SU-DHL-6 (cell line): Measurements from ENCODE around the gene PDCD6IP.
"Not testable (repeated sequence)": the region's sequence is repeated elsewhere in the genome, so short reads cannot be mapped to it uniquely, and the experiment has no call there.

Source experiments
- H2AFZ ChIP-seq: fragments of 200-600 bp; sonication (generic); 2 replicates; pipeline ENCODE4 v1.6.1; 2014; ENCODE audit warnings: low read depth, mild to moderate bottlenecking, moderate library complexity, mixed read lengths, antibody characterized with exemption, low read length; ENCODE audit not compliant: severe bottlenecking
- H3F3A ChIP-seq: fragments of 200-600 bp; shearing (Covaris generic); 2 replicates; pipeline ENCODE4 v1.6.0; 2016; ENCODE audit warnings: antibody characterized with exemption, mild to moderate bottlenecking; ENCODE audit not compliant: insufficient read depth
- H3K27ac ChIP-seq: fragments of 200-600 bp; sonication (generic); 2 replicates; pipeline ENCODE4 v1.5.1; 2016; ENCODE audit warnings: low read depth, mild to moderate bottlenecking, low read length, moderate library complexity, mixed read lengths
- H3K27me3 ChIP-seq: fragments of 200-600 bp; sonication (generic), shearing (Covaris generic); 2 replicates; pipeline ENCODE4 v1.6.0; 2014; ENCODE audit warnings: mild to moderate bottlenecking, low read length
- H3K36me3 ChIP-seq: fragments of 200-600 bp; sonication (generic); 2 replicates; pipeline ENCODE4 v1.6.1; 2014; ENCODE audit warnings: mild to moderate bottlenecking, low read length, mixed read lengths
- H3K4me2 ChIP-seq: fragments of 300-600, 200-600 bp; shearing (Covaris generic), sonication (generic); 2 replicates; pipeline ENCODE4 v1.6.0; 2014; ENCODE audit warnings: low read length, low read depth, mild to moderate bottlenecking; ENCODE audit not compliant: poor library complexity, severe bottlenecking
- H3K4me3 ChIP-seq: fragments of 200-600 bp; sonication (generic); 2 replicates; pipeline ENCODE4 v1.5.1; 2014; ENCODE audit warnings: antibody characterized with exemption, low read length, mild to moderate bottlenecking, mixed read lengths; ENCODE audit not compliant: insufficient read depth, poor library complexity, severe bottlenecking
- H3K79me2 ChIP-seq: fragments of 200-600 bp; sonication (generic); 2 replicates; pipeline ENCODE4 v1.6.1; 2014; ENCODE audit warnings: mild to moderate bottlenecking, low read length, moderate library complexity; ENCODE audit not compliant: insufficient read depth
- H3K9ac ChIP-seq: fragments of 200-600 bp; sonication (generic); 2 replicates; pipeline ENCODE4 v1.7.0; 2014; ENCODE audit warnings: mild to moderate bottlenecking, low read length
- H3K9me2 ChIP-seq: fragments of 200-600 bp; sonication (generic); replicated peaks from 2 replicates; pipeline ENCODE4 v1.6.1; 2014; ENCODE audit warnings: low read length; ENCODE audit not compliant: insufficient read depth
- H3K9me3 ChIP-seq: fragments of 200-600 bp; sonication (generic); 2 replicates; pipeline ENCODE4 v1.6.1; 2014; ENCODE audit warnings: low read length, mixed read lengths; ENCODE audit not compliant: insufficient read depth
- H4K20me1 ChIP-seq: fragments of 200-600 bp; sonication (generic); 2 replicates; pipeline ENCODE4 v1.6.1; 2014; ENCODE audit warnings: low read depth, mild to moderate bottlenecking, antibody characterized with exemption, low read length, moderate library complexity, mixed read lengths
- EZH2phosphoT487 ChIP-seq: fragments of 200-600 bp; sonication (generic), shearing (Covaris generic); conservative IDR thresholded peaks from 2 replicates; pipeline ENCODE4 v1.6.1; 2018; ENCODE audit warnings: mild to moderate bottlenecking, antibody characterized with exemption, low read length, moderate library complexity, mixed read lengths
- TF ChIP-seq, protein P1 (sequence below): fragments of 200-600 bp; sonication (generic); IDR thresholded peaks from one replicate; pipeline ENCODE4 v1.5.1; 2017; ENCODE audit warnings: antibody characterized with exemption, mild to moderate bottlenecking, low read length, moderate library complexity; ENCODE audit not compliant: insufficient read depth, poor library complexity, severe bottlenecking

PDCD6IP gene

DNA sequence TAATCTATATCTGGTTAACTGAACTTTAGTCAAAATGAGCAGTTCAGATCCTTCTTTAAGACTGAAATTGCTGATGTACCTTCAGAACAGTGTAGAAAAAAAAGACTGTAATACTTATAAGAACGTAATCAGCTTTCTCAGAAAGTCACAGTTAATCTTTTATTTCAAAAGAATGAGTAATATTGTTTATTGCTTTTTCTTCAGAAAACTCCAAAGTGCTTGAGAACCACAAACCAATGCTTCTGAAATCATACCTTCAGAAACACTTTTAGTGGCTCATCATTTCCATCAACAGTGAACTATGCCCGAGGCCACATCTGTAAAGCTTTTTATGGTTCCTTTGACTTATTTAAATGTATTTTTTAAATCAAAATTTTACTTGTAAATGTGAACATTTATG is 47.1 kb upstream of the PDCD6IP start:
- TF ChIP-seq EZH2phosphoT487 = no peak
- TF ChIP-seq, protein P1, sequence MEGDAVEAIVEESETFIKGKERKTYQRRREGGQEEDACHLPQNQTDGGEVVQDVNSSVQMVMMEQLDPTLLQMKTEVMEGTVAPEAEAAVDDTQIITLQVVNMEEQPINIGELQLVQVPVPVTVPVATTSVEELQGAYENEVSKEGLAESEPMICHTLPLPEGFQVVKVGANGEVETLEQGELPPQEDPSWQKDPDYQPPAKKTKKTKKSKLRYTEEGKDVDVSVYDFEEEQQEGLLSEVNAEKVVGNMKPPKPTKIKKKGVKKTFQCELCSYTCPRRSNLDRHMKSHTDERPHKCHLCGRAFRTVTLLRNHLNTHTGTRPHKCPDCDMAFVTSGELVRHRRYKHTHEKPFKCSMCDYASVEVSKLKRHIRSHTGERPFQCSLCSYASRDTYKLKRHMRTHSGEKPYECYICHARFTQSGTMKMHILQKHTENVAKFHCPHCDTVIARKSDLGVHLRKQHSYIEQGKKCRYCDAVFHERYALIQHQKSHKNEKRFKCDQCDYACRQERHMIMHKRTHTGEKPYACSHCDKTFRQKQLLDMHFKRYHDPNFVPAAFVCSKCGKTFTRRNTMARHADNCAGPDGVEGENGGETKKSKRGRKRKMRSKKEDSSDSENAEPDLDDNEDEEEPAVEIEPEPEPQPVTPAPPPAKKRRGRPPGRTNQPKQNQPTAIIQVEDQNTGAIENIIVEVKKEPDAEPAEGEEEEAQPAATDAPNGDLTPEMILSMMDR = no peak
- no peak overlapping the region for H3K4me2 ChIP-seq
- H3K9me3 ChIP-seq = peaks cover 5% of the 10 kb centered on the region; the same call in 1 of the 2 replicates
- H3K27ac ChIP-seq = no peak overlapping the region
- no peak overlapping the region for H3K9ac ChIP-seq
- no peaks in the 10 kb centered on the region for H3K9me2 ChIP-seq
- no peaks in the 10 kb centered on the region for H3K27me3 ChIP-seq
- H3K79me2 ChIP-seq = no peaks in the 10 kb centered on the region
- no peaks in the 10 kb centered on the region for H4K20me1 ChIP-seq
- H3K4me3 ChIP-seq = no peak overlapping the region
- no peaks in the 10 kb centered on the region for H3F3A ChIP-seq
- H2AFZ ChIP-seq = no peak overlapping the region
- H3K36me3 ChIP-seq = no peaks in the 10 kb centered on the region

- H3K4me2 ChIP-seq, H3K9ac ChIP-seq, H3K27ac ChIP-seq, H3K36me3 ChIP-seq, H3K9me2 ChIP-seq, H3K79me2 ChIP-seq, H3K9me3 ChIP-seq, H2AFZ ChIP-seq, H3K4me3 ChIP-seq, H3F3A ChIP-seq, H4K20me1 ChIP-seq, H3K27me3 ChIP-seq: not testable (repeated sequence)
These were observed 44.0 kb upstream of the PDCD6IP start for GRCh38 chr3:33754391-33754790.

- H4K20me1 ChIP-seq = no peaks in the 10 kb centered on the region
- TF ChIP-seq, protein P1 = no peak
- no peak for TF ChIP-seq EZH2phosphoT487
- H3K4me3 ChIP-seq = no peak overlapping the region
- no peak overlapping the region for H3K4me2 ChIP-seq
- no peak overlapping the region for H3K9ac ChIP-seq
- no peaks in the 10 kb centered on the region for H3K36me3 ChIP-seq
- H3K9me3 ChIP-seq = peaks cover 5% of the 10 kb centered on the region; the same call in 1 of the 2 replicates
- H2AFZ ChIP-seq = no peak overlapping the region
- no peaks in the 10 kb centered on the region for H3K27me3 ChIP-seq
- H3K79me2 ChIP-seq = no peaks in the 10 kb centered on the region
- H3F3A ChIP-seq = no peaks in the 10 kb centered on the region
- H3K27ac ChIP-seq = no peak overlapping the region
- H3K9me2 ChIP-seq = no peaks in the 10 kb centered on the region
These were observed 40.1 kb upstream of the PDCD6IP start for GRCh38 chr3:33758281-33758680.

DNA sequence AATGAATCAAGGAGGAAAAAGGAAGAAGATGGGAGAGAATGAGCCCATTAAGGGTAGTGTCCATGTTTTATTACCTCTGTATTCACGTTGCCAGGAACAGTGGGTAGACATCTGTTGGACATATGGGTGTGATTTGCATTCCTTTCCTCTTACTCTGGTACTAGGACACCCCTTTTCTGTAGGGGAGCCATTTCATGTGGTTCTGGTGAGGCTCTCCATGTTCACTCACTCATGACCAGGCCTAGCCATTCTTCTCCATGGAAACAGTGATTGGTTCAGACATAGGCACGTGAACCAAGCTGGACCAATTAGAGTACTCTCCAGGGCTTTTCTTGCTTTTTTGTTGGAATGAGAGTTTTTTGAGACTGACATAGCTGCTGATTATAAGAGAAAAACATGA is 39.6 kb upstream of the PDCD6IP start:
- no peak overlapping the region for H2AFZ ChIP-seq
- H3K9me3 ChIP-seq = peaks cover 5% of the 10 kb centered on the region; the same call in 1 of the 2 replicates

More for the DNA sequence above, 39.6 kb upstream of the PDCD6IP start:
- H3K9ac ChIP-seq = no peak overlapping the region
- H3K9me2 ChIP-seq = no peaks in the 10 kb centered on the region
- no peak overlapping the region for H3K27ac ChIP-seq
- no peaks in the 10 kb centered on the region for H3K79me2 ChIP-seq
- no peak overlapping the region for H3K4me2 ChIP-seq
- H3K36me3 ChIP-seq = no peaks in the 10 kb centered on the region
- no peaks in the 10 kb centered on the region for H3K27me3 ChIP-seq
- TF ChIP-seq EZH2phosphoT487 = no peak
- TF ChIP-seq, protein P1 = no peak
- no peak overlapping the region for H3K4me3 ChIP-seq
- H3F3A ChIP-seq = no peaks in the 10 kb centered on the region
- no peaks in the 10 kb centered on the region for H4K20me1 ChIP-seq
